ENCODE data around the gene ARPC1A. TPM values are rescaled to one million over a fixed set of nuclear protein-coding genes. Genes with fewer than 3 reads are reported as not detected.

The ARPC1A gene
- total and polyA plus RNA-seq, 2 of the 8 experiments (the other 6 are each of a cell fraction or from before 2014, with no cell fraction given), result 123 to 155 TPM

DNA sequence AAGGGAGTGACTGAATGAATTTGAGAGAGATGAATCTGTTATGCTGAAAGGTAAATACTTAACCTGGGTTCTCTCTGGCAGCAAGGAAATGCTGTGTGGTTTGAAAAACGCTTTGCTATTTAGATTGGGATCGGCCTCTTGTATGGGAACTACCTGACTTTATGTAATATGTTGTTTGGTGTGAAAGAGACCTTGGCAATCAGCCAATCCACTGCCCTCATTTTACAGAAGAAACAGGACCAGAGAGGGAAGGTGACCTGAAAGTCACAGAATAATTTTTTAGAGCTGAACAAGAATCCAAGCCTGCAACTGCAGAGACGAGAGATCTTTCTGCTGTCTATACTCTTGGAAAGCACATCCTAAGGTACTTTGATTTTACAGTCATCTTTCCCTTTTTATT is 84.1 kb downstream of the ARPC1A start:
- FAIRE-seq (no peak), DNase-seq (ENCODE audit: low read depth in 1 of 2, low spot score in 2 of 2) (no peak)
- Histone ChIP-seq H3K14ac (ENCODE audit: insufficient read length) (no peak overlapping the region), H3K79me2 (ENCODE audit: control insufficient read depth in 1 of 2, insufficient read depth in 2 of 2, low read length in 2 of 2) (peaks cover 34 to 57% of the 10 kb centered on the region in 2 experiments), H2AFZ (ENCODE audit: low read length) (no peak overlapping the region), H3K56ac (replicated peaks; ENCODE audit: insufficient read length, low read depth, low read length) (no peak overlapping the region), H3K4me1 (replicated peaks in 1 of 4; ENCODE audit: control insufficient read depth in 3 of 4, insufficient read depth in 4 of 4, low read length in 3 of 4) (peaks cover 0 to 5% (median 3%) of the 10 kb centered on the region in 4 experiments; a peak in 2 of 7 replicates), H2AK5ac (ENCODE audit: low read depth, low read length) (no peak overlapping the region), H3K27ac (ENCODE audit: low read depth, low read length) (peak overlapping the region; percentile 100; the same call in 1 of the 2 replicates), H3K36me3 (ENCODE audit: control insufficient read depth in 2 of 4, insufficient read depth in 4 of 4, low read length in 3 of 4) (peaks cover 7 to 39% (median 22%) of the 10 kb centered on the region in 4 experiments), H3K23ac (ENCODE audit: insufficient read length) (no peak overlapping the region), H2BK20ac (ENCODE audit: low read length) (no peak overlapping the region), H3K9ac (replicated peaks in 1 of 4; ENCODE audit: extremely low read depth in 1 of 4, low read depth in 3 of 4, low read length in 3 of 4) (peak overlapping the region in 3 of 4 experiments; percentile 92 to 99 (median 98); a peak in 6 of 7 replicates), H3K4me3 (ENCODE audit: extremely low read depth in 1 of 4, insufficient read depth in 2 of 4, low read depth in 3 of 4, low read length in 4 of 4) (peak overlapping the region; percentile 93 to 99 (median 97)), H4K5ac (ENCODE audit: insufficient read length, low read depth, low read length) (no peak overlapping the region), H3K4ac (replicated peaks; ENCODE audit: insufficient read length, low read depth, low read length) (no peak overlapping the region), H3K4me2 (ENCODE audit: insufficient read depth in 1 of 2, low read depth in 2 of 2, low read length in 2 of 2) (peak overlapping the region; percentile 74 to 87), H3K79me1 (ENCODE audit: low read depth, low read length) (peaks cover 14% of the 10 kb centered on the region), H2BK15ac (ENCODE audit: low read length) (no peak overlapping the region), H3K23me2 (ENCODE audit: low read depth, low read length) (peaks cover 13% of the 10 kb centered on the region), H4K91ac (replicated peaks; ENCODE audit: insufficient read length, low read length) (no peak overlapping the region), H2BK12ac (ENCODE audit: low read depth, low read length) (no peak overlapping the region), H2BK120ac (replicated peaks; ENCODE audit: low read depth, low read length) (no peak overlapping the region), H3K27me3 (replicated peaks in 1 of 4; ENCODE audit: control insufficient read depth in 3 of 4, extremely low read depth in 1 of 4, insufficient read depth in 3 of 4, low read length in 3 of 4) (no peaks in the 10 kb centered on the region), H3K9me3 (ENCODE audit: insufficient read depth in 2 of 2, low read depth in 1 of 2, low read length in 1 of 2) (no peaks in the 10 kb centered on the region), H4K20me1 (replicated peaks in 1 of 2; ENCODE audit: control insufficient read depth in 1 of 2, insufficient read depth in 2 of 2, low read length in 2 of 2) (peaks cover 7 to 10% of the 10 kb centered on the region in 2 experiments), H4K8ac (ENCODE audit: extremely low read depth, insufficient read depth, low read length) (no peak overlapping the region), H3K18ac (ENCODE audit: extremely low read depth, low read length) (no peak overlapping the region), H2BK5ac (ENCODE audit: low read depth, low read length) (no peak overlapping the region)
- ChIA-PET POLR2A (ENCODE audit: partially characterized antibody) (interaction anchor here (1.1 to 8.4 kb wide), 11 partner anchors 8 to 85 kb away, joined by 3 to 150 read pairs (median 13); partner anchors contain the start of genes ARPC1A, CPSF4 and PTCD1), CTCF (ENCODE audit: partially characterized antibody) (interaction anchor here (1.3 kb wide), 1 partner anchor 17 kb away, joined by 5 read pairs; no protein-coding TSS in a partner anchor)
- TF ChIP-seq CREB1 (IDR thresholded peaks at IDR 0.05) (no peak), ASH2L (IDR thresholded peaks at IDR 0.05; ENCODE audit: low read length) (no peak), KDM4A (IDR thresholded peaks at IDR 0.05; ENCODE audit: low read depth, low read length, severe bottlenecking) (no peak), BACH1 (IDR thresholded peaks at IDR 0.05; ENCODE audit: low read length) (no peak), TAF1 (IDR thresholded peaks at IDR 0.05; ENCODE audit: low read depth, low read length) (no peak), CBX8 (IDR thresholded peaks at IDR 0.05; ENCODE audit: borderline replicate concordance, low read depth, low read length) (no peak), BRCA1 (IDR thresholded peaks at IDR 0.05; ENCODE audit: low read depth, low read length) (no peak), RBBP5 (IDR thresholded peaks at IDR 0.05; ENCODE audit: borderline replicate concordance, low read depth, low read length) (no peak), PHF8 (conservative IDR thresholded peaks at IDR 0.05; ENCODE audit: low read depth, low read length) (no peak), FOSL1 (IDR thresholded peaks at IDR 0.05; ENCODE audit: insufficient read depth, low read depth, low read length) (no peak), SIRT6 (IDR thresholded peaks at IDR 0.05; ENCODE audit: low read length) (no peak), SP4 (IDR thresholded peaks at IDR 0.05; ENCODE audit: low read length) (no peak)
- TF ChIP-seq, protein P1, sequence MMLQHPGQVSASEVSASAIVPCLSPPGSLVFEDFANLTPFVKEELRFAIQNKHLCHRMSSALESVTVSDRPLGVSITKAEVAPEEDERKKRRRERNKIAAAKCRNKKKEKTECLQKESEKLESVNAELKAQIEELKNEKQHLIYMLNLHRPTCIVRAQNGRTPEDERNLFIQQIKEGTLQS (IDR thresholded peaks at IDR 0.05; ENCODE audit: insufficient read depth, low read depth, low read length), result no peak
- 71% methylated on average over 3 of the region's 3 CpGs; no CpG with 5 or more reads in 1 of the 2 experiments for WGBS, 2 experiments (ENCODE audit: extremely low coverage in 1 of 2, insufficient coverage in 1 of 2, insufficient read length in 1 of 2, insufficient replicate concordance in 2 of 2, low coverage in 1 of 2, low lambda C conversion rate in 2 of 2, missing lambda C conversion rate in 1 of 2)
